ENCODE results near the gene PLEKHB2.

PLEKHB2 gene

DNA sequence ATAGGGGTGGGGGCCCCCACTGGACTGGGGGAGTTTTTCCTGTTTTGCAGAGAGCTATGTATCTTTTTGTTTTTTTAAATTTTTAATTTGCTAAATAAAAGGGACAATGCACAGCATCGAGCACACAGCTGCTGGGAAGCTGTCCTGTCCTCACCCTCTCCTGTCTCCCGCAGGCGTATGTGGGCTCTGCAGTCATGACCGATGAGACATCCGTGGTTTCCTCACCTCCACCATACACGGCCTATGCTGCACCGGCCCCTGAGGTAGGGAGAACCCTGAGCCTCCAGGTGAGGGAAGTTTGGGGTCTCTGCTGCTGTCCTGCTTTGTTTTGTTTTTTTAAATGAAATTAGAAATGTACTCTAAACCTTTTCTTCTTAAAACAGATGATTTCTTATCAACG lies 27.6 kb downstream of the PLEKHB2 start:
- no peak for ATAC-seq
- no peak for TF ChIP-seq SNAI2 (CRISPR knock-in tag; IDR thresholded peaks at IDR 0.05)
- TF ChIP-seq, protein P1, sequence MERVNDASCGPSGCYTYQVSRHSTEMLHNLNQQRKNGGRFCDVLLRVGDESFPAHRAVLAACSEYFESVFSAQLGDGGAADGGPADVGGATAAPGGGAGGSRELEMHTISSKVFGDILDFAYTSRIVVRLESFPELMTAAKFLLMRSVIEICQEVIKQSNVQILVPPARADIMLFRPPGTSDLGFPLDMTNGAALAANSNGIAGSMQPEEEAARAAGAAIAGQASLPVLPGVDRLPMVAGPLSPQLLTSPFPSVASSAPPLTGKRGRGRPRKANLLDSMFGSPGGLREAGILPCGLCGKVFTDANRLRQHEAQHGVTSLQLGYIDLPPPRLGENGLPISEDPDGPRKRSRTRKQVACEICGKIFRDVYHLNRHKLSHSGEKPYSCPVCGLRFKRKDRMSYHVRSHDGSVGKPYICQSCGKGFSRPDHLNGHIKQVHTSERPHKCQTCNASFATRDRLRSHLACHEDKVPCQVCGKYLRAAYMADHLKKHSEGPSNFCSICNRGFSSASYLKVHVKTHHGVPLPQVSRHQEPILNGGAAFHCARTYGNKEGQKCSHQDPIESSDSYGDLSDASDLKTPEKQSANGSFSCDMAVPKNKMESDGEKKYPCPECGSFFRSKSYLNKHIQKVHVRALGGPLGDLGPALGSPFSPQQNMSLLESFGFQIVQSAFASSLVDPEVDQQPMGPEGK (CRISPR knock-in tag; IDR thresholded peaks at IDR 0.05; ENCODE audit: borderline replicate concordance) = no peak
- TF ChIP-seq ZNF8 (CRISPR knock-in tag; IDR thresholded peaks at IDR 0.05) = no peak
- no peak for TF ChIP-seq ZC3H10 (CRISPR knock-in tag; IDR thresholded peaks at IDR 0.05)
- TF ChIP-seq, protein P2, sequence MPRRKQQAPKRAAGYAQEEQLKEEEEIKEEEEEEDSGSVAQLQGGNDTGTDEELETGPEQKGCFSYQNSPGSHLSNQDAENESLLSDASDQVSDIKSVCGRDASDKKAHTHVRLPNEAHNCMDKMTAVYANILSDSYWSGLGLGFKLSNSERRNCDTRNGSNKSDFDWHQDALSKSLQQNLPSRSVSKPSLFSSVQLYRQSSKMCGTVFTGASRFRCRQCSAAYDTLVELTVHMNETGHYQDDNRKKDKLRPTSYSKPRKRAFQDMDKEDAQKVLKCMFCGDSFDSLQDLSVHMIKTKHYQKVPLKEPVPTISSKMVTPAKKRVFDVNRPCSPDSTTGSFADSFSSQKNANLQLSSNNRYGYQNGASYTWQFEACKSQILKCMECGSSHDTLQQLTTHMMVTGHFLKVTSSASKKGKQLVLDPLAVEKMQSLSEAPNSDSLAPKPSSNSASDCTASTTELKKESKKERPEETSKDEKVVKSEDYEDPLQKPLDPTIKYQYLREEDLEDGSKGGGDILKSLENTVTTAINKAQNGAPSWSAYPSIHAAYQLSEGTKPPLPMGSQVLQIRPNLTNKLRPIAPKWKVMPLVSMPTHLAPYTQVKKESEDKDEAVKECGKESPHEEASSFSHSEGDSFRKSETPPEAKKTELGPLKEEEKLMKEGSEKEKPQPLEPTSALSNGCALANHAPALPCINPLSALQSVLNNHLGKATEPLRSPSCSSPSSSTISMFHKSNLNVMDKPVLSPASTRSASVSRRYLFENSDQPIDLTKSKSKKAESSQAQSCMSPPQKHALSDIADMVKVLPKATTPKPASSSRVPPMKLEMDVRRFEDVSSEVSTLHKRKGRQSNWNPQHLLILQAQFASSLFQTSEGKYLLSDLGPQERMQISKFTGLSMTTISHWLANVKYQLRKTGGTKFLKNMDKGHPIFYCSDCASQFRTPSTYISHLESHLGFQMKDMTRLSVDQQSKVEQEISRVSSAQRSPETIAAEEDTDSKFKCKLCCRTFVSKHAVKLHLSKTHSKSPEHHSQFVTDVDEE (CRISPR knock-in tag; IDR thresholded peaks at IDR 0.05) = no peak

DNA sequence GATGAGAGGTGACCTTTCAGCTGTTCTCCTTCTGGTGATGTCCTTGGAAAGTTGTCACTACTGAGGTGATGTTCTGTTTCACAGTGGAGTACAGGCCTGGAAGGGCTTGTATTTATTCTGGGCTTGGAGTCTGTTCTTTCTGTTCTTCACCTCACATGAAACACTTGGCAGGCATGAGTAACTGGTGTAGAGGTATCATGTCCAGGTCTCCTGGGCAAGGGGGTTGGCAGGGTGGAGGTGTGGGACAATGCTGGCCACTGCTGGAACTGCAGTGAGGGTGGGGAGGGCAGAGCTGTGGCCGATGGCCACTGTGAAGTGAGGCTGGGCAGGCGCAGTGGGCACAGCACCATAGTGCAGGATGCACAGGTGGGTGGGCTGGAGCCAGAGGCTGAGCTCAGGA lies 35.4 kb downstream of the PLEKHB2 start:
- no peak for ATAC-seq
- TF ChIP-seq RARB (CRISPR knock-in tag; IDR thresholded peaks at IDR 0.05) (no peak), OSR1 (CRISPR knock-in tag; IDR thresholded peaks at IDR 0.05) (no peak), ZNF565 (CRISPR knock-in tag; conservative IDR thresholded peaks at IDR 0.05; ENCODE audit: low read depth) (no peak), ISL1 (CRISPR knock-in tag; IDR thresholded peaks at IDR 0.05) (no peak), ZFP3 (CRISPR knock-in tag; IDR thresholded peaks at IDR 0.05) (no peak), ZNF8 (CRISPR knock-in tag; IDR thresholded peaks at IDR 0.05) (no peak), ESRRG (CRISPR knock-in tag; IDR thresholded peaks at IDR 0.05) (no peak)
- TF ChIP-seq, protein P3, sequence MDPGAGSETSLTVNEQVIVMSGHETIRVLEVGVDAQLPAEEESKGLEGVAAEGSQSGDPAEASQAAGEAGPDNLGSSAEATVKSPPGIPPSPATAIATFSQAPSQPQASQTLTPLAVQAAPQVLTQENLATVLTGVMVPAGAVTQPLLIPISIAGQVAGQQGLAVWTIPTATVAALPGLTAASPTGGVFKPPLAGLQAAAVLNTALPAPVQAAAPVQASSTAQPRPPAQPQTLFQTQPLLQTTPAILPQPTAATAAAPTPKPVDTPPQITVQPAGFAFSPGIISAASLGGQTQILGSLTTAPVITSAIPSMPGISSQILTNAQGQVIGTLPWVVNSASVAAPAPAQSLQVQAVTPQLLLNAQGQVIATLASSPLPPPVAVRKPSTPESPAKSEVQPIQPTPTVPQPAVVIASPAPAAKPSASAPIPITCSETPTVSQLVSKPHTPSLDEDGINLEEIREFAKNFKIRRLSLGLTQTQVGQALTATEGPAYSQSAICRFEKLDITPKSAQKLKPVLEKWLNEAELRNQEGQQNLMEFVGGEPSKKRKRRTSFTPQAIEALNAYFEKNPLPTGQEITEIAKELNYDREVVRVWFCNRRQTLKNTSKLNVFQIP (CRISPR knock-in tag; IDR thresholded peaks at IDR 0.05; ENCODE audit: borderline replicate concordance, low read depth) = no peak
- TF ChIP-seq, protein P4, sequence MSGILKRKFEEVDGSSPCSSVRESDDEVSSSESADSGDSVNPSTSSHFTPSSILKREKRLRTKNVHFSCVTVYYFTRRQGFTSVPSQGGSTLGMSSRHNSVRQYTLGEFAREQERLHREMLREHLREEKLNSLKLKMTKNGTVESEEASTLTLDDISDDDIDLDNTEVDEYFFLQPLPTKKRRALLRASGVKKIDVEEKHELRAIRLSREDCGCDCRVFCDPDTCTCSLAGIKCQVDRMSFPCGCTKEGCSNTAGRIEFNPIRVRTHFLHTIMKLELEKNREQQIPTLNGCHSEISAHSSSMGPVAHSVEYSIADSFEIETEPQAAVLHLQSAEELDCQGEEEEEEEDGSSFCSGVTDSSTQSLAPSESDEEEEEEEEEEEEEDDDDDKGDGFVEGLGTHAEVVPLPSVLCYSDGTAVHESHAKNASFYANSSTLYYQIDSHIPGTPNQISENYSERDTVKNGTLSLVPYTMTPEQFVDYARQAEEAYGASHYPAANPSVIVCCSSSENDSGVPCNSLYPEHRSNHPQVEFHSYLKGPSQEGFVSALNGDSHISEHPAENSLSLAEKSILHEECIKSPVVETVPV (CRISPR knock-in tag; IDR thresholded peaks at IDR 0.05) = no peak

DNA sequence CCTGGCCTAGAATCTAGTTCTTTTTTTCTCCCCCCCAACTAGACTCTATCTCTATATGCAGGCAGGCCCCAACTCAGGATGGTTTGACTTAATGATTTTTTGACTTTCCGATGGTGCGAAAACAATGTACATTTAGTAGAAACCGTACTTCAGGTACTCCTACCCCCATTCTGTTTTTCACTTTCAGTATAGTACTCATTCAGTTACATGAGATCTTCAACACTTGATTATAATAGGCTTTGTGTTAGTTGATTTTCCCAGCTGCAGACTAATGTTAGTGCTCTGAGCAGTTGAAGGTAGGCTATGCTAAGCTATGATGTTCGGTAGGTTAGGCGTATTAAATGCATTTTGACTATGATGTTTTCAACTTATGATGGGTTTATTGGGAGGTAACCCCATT lies 37.7 kb downstream of the PLEKHB2 start:
- no peak for ATAC-seq
- no peak for TF ChIP-seq ARNTL (CRISPR knock-in tag; IDR thresholded peaks at IDR 0.05; ENCODE audit: borderline replicate concordance, low read depth)
- TF ChIP-seq ZC3H10 (CRISPR knock-in tag; IDR thresholded peaks at IDR 0.05) = no peak
- no peak for TF ChIP-seq PPARA (CRISPR knock-in tag; IDR thresholded peaks at IDR 0.05; ENCODE audit: borderline replicate concordance)
- TF ChIP-seq ISL1 (CRISPR knock-in tag; IDR thresholded peaks at IDR 0.05) = no peak
- no peak for TF ChIP-seq ZFP3 (CRISPR knock-in tag; IDR thresholded peaks at IDR 0.05)
- TF ChIP-seq ZNF70 (CRISPR knock-in tag; IDR thresholded peaks at IDR 0.05) = no peak
- TF ChIP-seq ESRRG (CRISPR knock-in tag; IDR thresholded peaks at IDR 0.05) = no peak
- TF ChIP-seq, protein P2 (CRISPR knock-in tag; IDR thresholded peaks at IDR 0.05) = no peak
- TF ChIP-seq, protein P5, sequence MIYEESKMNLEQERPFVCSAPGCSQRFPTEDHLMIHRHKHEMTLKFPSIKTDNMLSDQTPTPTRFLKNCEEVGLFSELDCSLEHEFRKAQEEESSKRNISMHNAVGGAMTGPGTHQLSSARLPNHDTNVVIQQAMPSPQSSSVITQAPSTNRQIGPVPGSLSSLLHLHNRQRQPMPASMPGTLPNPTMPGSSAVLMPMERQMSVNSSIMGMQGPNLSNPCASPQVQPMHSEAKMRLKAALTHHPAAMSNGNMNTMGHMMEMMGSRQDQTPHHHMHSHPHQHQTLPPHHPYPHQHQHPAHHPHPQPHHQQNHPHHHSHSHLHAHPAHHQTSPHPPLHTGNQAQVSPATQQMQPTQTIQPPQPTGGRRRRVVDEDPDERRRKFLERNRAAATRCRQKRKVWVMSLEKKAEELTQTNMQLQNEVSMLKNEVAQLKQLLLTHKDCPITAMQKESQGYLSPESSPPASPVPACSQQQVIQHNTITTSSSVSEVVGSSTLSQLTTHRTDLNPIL (CRISPR knock-in tag; IDR thresholded peaks at IDR 0.05; ENCODE audit: low read depth) = no peak
- TF ChIP-seq BACH2 (CRISPR knock-in tag; IDR thresholded peaks at IDR 0.05; ENCODE audit: borderline replicate concordance) = no peak
- TF ChIP-seq CSDC2 (CRISPR knock-in tag; IDR thresholded peaks at IDR 0.05) = no peak
- no peak for TF ChIP-seq ZFP30 (CRISPR knock-in tag; IDR thresholded peaks at IDR 0.05)
- no peak for TF ChIP-seq OSR1 (CRISPR knock-in tag; IDR thresholded peaks at IDR 0.05)
- no peak for TF ChIP-seq TCF4 (CRISPR knock-in tag; IDR thresholded peaks at IDR 0.05; ENCODE audit: borderline replicate concordance)
- TF ChIP-seq, protein P1 (CRISPR knock-in tag; IDR thresholded peaks at IDR 0.05; ENCODE audit: borderline replicate concordance) = no peak
- TF ChIP-seq, protein P4 (CRISPR knock-in tag; IDR thresholded peaks at IDR 0.05) = no peak
- TF ChIP-seq TOX (CRISPR knock-in tag; IDR thresholded peaks at IDR 0.05; ENCODE audit: borderline replicate concordance) = no peak

Measured in SK-N-SH treated with all-trans-retinoic acid at 6 μM for 48 hours (cell line).